CD4-positive, alpha-beta T cell treated with Interleukin-17A for 4 hours (primary cell): ENCODE data around the gene KIF4A.
"Not testable (repeated sequence)": the region's sequence is repeated elsewhere in the genome, so short reads cannot be mapped to it uniquely, and the experiment has no call there.

Source experiments
- DNase-seq: peaks from one replicate; pipeline ENCODE4 v3.0.0-alpha.2; 2020; ENCODE audit warnings: mixed read lengths

KIF4A gene, protein sequence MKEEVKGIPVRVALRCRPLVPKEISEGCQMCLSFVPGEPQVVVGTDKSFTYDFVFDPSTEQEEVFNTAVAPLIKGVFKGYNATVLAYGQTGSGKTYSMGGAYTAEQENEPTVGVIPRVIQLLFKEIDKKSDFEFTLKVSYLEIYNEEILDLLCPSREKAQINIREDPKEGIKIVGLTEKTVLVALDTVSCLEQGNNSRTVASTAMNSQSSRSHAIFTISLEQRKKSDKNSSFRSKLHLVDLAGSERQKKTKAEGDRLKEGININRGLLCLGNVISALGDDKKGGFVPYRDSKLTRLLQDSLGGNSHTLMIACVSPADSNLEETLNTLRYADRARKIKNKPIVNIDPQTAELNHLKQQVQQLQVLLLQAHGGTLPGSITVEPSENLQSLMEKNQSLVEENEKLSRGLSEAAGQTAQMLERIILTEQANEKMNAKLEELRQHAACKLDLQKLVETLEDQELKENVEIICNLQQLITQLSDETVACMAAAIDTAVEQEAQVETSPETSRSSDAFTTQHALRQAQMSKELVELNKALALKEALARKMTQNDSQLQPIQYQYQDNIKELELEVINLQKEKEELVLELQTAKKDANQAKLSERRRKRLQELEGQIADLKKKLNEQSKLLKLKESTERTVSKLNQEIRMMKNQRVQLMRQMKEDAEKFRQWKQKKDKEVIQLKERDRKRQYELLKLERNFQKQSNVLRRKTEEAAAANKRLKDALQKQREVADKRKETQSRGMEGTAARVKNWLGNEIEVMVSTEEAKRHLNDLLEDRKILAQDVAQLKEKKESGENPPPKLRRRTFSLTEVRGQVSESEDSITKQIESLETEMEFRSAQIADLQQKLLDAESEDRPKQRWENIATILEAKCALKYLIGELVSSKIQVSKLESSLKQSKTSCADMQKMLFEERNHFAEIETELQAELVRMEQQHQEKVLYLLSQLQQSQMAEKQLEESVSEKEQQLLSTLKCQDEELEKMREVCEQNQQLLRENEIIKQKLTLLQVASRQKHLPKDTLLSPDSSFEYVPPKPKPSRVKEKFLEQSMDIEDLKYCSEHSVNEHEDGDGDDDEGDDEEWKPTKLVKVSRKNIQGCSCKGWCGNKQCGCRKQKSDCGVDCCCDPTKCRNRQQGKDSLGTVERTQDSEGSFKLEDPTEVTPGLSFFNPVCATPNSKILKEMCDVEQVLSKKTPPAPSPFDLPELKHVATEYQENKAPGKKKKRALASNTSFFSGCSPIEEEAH

DNA sequence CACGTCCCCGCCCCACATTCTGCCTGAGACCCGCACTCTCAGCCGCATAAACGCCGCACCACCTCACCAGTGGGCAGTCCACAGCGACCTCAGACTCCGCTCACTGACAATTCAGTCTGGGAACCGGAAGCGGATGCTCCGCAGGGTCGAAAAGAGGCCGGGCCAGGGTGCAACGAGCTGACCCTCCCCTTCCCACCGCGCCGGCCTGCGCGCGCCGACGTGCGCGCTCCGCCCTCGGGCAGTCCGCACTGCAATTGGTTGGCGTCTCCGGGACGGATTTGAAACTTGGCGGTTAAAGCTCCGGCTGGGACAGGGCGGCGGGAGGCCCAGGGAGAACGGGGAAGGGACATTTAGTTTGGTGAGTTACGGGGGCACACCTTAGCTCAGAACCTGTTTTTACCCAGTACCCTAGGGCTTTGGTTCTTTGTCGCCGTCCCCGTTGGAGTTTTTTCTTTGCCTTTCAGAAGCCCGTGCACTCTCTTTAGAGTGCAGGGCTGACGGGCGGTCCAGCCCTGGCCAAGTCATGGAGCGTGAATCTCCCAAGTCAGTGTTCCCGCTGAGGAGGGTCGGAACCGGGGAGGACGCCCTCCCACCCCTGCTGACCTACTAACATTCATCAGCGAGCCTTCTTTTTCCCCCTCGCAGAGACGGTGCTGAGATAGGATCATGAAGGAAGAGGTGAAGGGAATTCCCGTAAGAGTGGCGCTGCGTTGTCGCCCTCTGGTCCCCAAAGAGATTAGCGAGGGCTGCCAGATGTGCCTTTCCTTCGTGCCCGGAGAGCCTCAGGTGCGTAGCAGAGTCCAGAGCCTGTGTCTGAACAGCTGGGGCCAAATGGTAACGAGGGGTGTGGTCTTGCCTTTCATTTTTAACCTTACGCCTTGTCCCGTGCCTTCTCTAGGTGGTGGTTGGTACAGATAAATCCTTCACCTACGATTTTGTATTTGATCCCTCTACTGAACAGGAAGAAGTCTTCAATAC, at the start of gene KIF4A, which contains the start of gene PDZD11:
Gene KIF4A (plus strand): TSS at position 312 of the 978 bp plus-strand sequence. CDS start 355 bp downstream, at position 667.
Gene PDZD11 (minus strand): TSS at position 135 of the 978 bp plus-strand sequence. CDS start 586 bp downstream, outside the sequence.
- DNase-seq = peak; percentile 79

DNA sequence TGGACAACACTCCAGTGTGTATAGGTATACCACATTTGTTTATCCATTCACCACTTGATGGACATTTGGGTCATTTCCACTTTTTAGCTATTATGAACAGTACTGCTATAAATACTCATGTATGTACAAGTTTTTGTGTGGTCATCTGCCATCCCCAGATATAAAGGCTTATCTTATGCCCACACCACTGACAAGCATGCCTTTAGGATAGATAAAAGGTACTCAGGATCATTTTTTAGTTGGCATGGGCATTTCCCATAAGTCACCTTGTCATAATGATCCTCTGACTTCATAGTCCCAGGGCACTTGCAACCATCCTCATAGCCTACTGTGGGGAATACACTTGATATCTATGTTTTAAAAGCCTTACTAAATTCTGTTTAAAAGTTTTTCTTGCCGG, 49.2 kb upstream of the KIF4A start:
- DNase-seq = no peak

DNA sequence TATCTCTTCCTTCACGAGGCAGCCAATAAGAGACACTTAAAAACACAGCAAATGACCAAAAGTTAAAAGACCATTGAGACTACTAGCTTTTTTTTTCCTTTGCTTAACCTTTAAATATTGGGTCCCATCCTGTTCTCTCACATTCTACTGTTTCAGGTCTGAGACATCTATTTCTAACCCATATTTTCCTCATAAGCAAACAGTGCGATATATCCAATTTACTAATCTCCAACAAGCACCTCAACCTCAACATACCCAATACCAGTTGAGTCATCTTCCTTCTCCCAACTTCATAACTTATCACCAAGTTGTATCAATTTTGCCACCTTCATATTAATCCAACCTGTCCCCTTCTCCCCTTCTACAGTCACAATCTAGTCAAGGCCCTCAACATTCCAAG, 48.4 kb upstream of the KIF4A start:
- DNase-seq = no peak

DNA sequence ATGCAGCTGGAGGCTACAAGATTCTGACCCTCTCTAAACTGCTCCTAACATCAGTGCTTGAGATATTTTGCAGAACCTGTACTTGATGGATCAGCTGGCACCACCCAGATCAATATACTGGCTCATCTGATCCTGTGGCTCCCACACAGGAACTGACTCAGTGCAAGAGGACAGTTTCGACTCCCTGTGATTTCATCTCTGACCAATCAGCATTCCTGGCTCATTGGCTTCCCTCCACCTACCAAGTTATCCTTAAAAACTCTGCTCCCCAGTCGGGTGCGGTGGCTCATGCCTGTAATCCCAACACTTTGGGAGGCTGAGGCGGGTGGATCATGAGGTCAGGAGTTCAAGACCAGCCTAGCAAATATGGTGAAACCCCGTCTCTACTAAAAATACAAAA, 46.3 kb upstream of the KIF4A start:
- not testable (repeated sequence) for DNase-seq

DNA sequence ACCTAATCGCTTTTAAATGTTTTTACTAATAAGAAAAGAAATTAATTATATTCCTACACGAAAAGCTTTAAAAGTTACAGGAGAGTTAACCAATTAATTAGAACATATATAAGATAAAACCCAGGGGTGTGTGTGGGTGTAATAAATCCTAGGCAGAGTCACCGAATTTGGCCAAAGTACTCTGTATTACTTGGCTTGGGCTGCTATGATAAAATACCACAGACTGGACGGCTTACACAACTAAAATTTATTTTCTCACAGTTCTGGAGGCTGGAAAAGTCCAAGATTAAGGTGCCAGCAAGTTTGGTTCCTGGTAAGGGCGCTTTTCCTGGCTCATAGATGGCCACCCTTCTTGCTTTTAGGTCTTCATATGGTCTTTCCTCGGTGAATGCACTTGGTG, 45.0 kb upstream of the KIF4A start:
- no peak for DNase-seq

DNA sequence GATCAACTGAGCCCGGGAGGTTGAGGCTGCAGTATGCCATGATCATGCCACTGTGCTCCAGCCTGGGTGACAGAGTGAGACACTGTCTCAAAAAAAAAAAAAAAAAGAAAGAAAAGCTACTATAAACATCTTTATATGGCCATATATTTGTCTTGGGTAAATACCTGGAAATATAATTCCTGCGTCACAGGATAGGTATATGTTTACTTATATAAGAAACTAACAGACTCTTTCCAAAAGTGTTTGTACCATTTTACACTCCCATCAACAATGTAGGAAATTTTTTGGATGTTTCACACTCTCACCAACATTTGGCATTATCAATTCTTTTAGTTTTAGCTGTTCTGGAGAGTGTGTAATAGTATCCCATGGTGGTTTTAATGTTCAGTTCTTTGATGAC, 42.7 kb upstream of the KIF4A start:
- DNase-seq = no peak

DNA sequence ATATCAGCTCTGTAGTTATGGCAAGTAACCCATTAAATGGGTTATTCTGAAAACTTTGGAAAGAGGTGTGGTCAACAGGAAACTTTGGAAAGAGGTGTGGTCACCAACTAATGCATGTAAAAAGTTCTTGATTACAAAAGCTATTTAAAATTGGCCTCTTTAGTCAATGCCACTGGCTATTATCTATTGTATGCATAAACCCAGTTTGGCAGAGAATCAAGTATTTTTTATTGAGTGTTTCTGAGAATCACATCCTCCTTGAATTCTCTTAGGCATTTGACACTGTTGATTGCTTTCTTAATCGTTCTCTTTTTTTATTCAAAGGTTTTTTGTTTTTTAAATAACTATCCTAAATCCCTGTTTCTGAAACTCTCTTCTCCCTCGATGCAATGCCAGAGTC, 37.4 kb upstream of the KIF4A start:
- no peak for DNase-seq

DNA sequence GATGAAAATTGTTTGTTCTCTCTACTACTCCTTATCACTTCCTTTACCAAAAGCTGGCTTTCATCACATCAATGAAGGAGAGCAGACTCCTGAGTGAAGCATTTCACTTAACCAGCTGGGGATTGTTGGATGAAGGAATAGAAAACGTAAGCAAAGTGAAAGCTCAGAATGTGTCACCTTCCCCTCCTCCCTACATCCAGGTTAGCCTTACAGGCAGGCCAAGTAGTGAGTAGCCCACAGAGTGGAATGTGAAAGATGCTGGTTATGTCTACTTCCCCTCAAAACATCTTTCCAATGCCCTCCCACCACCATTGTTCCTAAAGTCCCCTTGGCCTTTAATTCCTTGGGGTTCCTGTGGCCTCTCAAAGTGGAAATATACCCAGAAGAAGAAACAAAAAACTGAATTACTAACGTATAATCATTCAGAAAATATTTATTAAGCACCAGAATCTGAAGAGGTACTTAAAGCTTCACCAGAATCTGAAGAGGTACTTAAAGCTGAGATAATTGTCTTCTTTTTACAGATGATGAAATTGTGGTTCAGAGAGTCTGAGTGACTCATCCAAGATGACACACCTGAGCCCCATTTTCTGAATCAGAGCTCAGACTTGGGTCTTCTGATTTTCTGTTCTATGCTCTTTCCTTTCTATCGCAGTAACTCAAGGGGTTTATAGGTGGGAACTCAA, 36.4 kb upstream of the KIF4A start:
- no peak for DNase-seq

DNA sequence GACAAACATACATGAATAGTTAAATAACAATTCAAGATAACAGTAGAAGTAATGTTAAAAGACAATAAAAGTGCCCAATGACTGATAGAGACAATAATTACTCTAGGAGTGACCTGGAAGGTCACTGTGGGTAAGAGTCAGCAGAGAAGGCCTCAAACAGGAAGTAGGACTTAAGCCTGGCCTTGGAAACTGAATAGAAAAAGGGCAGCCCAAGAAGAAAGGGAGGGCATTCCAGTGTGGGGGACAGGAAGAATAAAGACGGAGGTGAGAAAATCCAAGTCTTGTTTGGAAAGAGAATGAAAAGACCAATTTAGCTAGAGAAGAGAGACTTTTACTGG, 35.9 kb upstream of the KIF4A start:
- DNase-seq = no peak

DNA sequence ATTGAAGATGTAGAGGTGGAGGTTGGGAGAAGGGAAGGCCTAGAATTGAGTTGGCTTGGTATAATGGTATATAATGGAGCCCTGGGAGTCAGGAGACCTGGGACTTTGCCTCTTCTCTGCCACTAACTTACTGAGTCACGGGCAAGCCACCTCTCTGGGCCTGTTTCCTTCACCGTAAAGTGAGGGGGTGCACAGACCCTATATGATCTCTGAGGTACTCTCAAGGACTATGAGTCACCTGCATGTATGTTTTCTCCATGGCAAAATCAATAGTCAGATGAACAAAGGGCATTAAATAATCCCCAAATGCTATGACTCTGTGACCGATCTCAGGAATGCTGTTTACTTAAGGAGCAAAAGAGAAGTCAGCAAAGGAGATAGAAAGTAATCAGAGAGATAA, 35.0 kb upstream of the KIF4A start:
- no peak for DNase-seq

DNA sequence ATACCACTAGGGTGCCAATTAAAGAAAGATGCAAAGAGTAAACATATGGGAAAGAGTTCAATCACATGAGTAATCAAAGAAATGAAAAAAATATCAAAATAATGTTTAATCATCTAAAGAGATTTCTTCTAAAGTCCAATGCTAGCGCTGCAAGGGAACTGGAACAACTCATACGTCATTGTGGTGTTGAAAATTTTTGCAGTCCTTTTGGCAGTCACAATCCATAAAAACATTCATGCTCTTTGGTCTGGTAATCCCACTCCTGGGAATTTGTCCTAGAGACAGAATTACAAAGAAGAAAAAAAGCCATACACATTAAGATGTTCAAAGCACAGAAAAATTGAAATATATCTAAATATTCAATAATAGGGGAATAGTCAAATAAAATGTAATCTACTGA, 34.5 kb upstream of the KIF4A start:
- DNase-seq = no peak

DNA sequence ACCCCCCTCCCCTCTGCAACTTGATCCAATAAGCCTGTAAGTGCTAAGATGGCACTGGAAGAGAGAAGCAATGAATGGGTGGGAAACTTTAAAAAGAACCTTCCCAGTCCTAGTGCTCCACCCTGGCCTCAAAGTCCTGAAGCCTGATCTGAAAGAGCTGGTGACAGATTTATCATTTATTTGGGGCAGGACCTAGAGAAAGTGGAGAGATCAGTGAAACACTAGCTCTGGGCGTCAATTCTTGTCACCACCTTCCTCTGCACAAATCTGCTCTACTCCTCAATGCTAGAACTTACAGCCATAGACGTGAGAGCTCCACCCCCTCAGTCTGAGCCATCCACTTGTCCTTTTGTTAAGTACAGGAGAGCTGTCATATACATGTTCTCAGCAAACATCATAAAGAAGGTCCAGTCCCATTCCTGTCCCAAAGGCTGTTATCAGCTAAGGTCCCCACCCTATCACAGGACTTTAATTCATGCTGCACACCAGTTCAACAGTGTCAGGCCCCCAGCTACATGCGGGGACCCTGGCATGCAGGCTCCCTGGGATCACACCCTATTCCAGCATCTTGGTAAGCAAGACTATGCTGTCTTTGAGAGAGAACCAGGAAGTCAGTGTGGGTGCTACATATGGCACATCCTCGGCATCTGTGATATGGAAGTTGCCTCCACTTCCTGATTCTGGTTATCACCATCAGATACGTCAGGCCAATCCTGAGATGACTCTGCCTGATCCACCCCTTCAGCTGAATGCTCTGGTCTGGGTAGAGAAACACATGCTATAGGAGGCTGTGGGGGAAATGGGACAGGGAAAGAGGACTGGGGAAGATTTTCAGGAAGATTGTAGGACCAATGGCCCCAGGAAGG, 32.2 kb upstream of the KIF4A start:
- no peak for DNase-seq

DNA sequence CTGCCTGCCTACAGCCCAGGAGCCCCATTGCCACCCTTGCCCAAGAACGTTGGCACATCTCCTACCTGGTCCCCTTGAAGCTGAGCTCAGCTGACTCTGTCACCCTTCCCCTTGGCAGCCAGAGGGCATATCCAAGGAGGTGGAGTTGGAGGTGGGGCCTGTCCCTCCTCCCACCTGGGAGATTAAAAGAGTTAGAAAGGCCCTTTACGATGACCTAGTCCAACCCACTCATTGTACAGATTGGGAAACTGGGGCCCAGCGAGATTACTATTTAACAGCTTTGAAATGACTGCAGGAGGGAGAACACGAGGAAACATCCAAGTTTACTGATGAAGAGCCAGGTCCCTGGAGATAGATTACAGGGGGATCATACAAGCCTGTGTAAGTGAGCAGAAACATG, 29.8 kb upstream of the KIF4A start, which contains the start of gene P2RY4:
Gene P2RY4 (minus strand): TSS at position 101 of the 400 bp plus-strand sequence. CDS start 580 bp downstream, outside the sequence.
- DNase-seq = no peak

DNA sequence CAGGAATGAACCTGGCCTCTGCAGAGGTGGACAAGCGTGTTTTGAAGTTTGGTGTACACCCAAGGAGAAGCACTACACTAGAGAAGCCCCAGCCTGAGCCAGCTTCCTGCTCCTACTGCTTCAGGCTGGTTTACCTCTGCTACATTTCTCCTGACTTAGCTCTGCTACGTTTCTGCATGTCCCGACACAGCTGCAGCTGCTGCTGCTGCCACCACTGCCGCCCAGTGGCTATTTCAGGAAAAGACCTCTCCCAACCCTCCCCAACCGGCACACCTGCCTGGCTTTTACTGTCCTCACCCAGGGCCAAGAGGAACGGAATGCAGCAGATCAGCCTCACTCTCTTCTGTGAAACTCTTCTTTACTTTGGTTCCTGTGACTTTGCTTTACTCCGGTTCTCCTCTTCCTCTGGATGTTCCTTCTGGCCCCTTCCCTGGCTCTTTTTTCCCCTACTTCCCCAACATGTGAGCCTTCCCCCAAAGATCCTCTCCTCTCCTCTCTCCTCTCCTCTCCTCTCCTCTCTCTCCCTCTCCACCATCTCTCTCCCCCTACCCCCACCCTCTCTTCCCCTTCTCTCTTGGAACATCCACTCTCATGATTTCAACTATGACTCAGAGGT, 26.8 kb upstream of the KIF4A start:
- DNase-seq = peak; percentile 33

DNA sequence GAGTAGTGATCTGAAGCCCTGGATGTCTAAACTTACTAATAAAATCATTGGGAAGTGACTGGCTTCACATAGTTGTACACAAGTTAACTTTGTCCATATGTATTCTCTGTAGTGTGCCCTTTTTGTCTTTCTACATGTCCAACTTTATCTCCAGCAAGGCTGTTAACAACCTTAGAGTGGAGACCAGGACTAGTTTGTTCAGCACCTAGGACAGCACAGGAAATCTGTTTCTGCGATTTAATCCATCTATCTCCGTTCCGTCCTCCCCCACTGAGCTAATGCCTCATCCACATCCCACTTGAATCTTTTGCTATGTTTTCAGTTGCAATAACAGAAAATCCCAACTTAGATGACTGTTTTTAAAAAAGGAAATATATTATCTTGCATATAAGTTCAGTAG, 25.1 kb upstream of the KIF4A start:
- DNase-seq = no peak

DNA sequence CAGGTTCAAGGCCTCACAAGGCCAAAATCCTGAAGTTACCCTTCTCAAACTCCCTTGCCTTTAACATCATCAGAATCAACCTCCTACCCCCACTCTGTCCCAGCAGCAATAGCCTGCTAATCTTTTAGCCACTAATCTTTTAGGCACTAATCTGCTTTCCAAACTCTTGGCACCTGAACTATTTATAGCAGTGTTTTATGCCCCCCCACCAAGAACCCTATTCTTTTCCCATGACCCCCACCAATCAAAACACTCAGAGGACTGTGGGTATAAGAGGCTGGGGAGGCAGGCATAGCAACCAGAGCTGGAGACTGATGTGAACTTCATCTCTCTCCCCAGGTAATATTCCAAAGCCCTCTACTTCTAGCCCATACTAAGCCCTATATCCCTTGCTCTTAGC, 21.9 kb upstream of the KIF4A start, which contains the start of gene ARR3:
Gene ARR3 (plus strand): TSS at position 301 of the 400 bp plus-strand sequence. CDS start 1,052 bp downstream, outside the sequence.
- DNase-seq = no peak

DNA sequence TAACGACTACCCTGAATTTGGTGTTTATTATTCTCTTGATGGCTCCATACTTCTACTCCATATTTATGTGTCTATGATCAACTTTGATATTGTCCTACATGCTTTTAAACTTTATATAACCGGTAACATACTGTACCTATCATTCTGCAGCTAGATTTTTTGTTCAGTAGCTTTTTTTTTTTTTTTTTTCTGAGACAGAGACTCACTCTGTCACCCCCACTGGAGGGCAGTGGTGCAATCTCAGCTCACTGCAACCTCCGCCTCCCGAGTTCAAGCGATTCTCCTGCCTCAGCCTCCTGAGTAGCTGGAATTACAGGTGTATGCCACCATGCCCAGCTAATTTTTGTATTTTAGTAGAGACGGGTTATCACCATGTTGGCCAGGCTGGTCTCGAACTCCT, 15.9 kb upstream of the KIF4A start:
- not testable (repeated sequence) for DNase-seq

DNA sequence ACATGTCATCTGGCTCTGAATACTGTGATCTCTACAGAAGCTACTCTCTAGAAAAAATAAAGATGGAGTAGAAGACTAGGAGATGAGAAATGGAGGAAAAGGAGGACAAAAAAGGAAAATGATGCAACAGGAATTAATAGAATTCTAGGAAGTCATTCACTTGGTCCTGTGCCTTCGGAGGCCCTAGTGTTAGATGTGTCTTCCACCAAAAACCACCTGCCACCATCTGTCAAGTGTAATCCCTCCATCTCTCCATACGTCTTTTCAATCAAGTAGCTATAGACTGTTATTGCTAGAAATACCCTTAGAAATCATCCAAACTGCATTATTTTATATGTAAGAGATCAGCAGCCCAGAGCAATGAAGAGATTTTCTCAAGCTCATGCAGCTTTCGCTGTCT, 10.8 kb upstream of the KIF4A start:
- no peak for DNase-seq

DNA sequence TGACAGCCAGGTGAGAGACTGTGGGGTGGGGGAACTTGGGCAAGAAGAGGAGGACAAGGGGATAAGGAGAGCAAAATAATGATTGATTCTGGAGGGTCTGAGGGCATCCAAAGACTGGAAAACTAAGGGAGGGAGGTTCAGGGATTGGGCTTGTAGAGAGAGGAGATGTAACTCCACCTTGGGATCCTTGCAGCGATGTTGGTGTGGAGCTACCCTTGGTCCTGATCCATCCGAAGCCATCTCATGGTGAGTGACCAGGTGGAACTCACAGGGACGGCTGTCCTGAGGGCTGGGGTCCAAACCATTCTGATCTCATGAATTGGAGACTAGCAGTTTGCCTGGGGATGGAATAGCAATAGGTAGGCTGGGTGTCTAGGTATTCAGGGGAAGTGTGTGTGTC, 9.3 kb upstream of the KIF4A start:
- no peak for DNase-seq

DNA sequence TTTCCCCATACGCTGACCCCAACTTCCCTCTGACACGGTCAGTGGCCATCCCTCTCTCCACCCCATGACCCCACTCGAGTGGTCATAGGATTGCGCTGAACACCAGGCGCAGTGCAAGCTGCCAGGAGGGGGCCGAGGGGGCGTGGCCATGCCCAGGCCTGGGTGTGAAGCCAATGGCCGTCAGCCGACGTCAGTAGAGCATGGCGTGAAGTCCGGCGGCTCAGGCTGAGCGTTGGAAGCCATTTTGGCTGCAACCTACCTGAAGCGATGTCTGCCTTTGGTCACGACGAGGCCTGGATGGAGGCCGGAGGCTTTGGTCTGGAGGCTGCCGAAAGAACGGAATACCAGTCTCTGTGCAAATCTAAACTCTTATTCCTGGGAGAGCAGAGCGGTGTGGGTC, 8.0 kb upstream of the KIF4A start, which contains the start of gene RAB41:
Gene RAB41 (plus strand): TSS at position 222 of the 400 bp plus-strand sequence. CDS start 46 bp downstream, at position 268.
- no peak for DNase-seq
